Superior temporal gyrus (tissue), 1 donor: ENCODE data around the gene DYDC2.
"Not testable (repeated sequence)": the region's sequence is repeated elsewhere in the genome, so short reads cannot be mapped to it uniquely, and the experiment has no call there.

Source experiments
- DNase-seq: peaks from one replicate; pipeline ENCODE4 v3.0.0-alpha.2; 2016; ENCODE audit errors: extremely low spot score

DYDC2 gene

DNA sequence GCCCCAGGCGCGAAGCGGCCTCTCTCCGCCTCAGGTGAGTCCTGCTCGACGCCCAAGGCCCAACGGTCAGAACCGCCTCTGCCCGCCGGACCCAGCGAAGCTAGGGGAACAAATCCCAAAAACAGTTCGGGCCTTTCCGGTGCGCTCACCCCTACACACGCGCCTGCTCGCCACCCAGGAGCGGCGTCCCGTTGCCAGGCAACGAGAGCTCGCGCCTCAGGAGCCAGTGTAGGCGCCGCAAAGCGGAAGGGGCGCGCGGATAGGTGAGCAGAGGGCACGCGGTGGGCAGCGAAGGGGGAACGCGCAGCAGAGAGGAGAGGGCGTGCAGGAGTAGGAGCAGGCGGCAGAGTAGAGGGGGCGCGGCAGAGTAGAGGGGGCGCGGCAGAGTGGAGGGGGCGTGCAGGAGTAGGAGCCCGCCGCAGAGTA lies at the start of gene DYDC2, which contains the start of gene DYDC1:
DYDC2 (plus strand) TSS at position 219 of the 426 bp plus-strand sequence. CDS start 5,663 bp downstream, outside the sequence.
DYDC1 (minus strand) TSS at position 193 of the 426 bp plus-strand sequence. CDS start 4,154 bp downstream, outside the sequence.
- no peak for DNase-seq

DNA sequence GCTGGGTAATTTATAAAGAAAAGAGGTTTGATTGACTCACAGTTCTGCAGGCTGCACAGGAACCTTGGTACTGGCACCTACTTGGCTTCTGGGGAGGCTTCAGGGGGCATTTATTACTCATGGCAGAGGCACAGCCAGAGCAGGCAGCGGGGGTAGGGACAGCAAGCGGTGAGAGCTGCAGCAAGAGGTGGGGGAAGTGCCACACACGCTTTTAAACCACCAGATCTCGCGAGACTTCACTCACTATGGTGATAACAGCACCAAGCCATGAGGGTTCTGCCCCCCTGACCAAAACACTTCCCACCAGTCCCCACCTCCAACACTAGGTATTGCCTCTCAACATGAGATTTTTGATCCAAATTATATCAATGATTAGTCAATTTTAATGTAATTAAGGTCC lies 43.1 kb upstream of the DYDC2 start:
- DNase-seq = no peak

DNA sequence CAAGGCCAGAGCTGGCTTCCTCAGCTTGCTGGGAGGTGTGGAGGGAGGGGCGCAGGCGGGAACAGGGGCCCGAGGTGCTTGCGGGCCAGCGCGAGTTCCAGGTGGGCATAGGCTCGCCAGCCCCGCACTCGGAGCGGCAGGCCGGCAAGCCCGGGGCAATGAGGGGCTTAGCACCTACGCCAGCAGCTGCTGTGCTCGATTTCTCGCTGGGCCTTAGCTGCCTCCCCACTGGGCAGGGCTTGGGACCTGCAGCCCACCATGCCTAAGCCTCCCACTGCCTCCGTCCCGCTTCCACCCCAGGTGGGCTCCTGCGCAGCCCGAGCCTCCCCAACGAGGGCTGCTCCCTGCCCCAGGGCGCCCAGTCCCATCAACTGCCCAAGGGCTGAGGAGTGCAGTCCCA lies 41.2 kb upstream of the DYDC2 start:
- DNase-seq = no peak

- no peak for DNase-seq
These were observed 37.8 kb upstream of the DYDC2 start for GRCh38 chr10:80318742-80319141.

DNA sequence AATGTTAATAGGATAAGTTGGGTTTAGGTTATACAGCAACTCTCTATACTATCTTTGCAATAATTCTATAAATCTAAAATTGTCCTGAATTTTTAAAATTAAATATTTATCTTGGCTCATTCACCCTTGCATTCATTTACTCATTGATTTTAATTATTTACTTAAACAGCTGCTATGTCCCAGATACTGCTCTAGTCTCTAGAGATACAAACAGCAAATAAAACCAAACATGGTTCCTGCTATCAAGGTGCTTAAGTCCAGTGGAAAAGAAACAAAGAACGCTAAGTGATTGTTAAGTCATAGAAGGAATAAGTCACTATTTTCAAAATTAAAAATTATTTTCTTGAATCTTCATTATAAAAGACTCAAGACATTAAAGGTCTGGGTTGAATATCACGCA lies 37.3 kb upstream of the DYDC2 start:
- no peak for DNase-seq

DNA sequence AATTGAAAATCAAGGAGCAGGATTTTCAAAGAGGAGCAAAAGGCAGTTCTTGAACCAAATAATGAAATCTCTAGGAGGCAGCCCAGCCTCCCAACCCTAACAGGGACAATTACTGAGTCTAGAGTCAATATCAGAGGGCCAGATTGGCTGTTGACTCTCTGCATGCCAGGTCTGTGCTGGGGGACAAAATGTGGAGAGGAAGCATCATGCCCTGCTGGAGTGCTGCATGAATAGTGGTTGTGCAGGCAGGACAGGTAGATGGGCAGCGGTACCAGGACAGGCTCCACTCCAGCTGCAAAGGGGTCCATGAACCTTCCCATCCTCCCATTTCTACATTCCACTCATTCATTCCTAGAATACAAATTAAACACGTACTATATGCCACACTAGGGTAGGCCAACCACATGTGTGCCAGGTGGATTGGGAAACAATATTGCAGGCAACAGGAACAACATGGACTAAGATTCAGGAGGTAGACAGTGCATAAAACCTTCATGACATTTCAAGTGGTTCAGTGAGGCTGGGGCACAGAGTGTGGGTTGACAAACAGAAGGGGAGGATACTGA lies 36.8 kb upstream of the DYDC2 start:
- DNase-seq = no peak

- DNase-seq = no peak
These were observed 36.2 kb upstream of the DYDC2 start for GRCh38 chr10:80320377-80320776.

DNA sequence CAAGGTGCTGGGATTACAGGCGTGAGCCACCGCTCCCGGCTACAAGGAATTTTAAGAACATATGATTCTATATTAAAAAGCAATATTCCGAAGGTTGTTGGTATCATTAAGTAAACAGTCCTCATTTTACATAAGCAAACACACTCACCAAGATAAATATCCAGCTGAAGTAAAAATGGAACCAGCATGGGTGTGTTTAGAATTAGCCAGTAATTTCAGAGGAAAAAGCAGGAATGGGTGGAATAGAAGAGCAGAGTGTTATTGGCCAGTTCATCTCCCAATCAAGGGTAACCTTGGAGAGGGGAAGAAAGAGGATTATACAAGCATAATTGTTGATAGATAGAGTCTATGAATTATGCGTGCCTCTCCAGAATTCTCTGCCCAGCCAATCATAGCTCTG lies 35.4 kb upstream of the DYDC2 start:
- no peak for DNase-seq

DNA sequence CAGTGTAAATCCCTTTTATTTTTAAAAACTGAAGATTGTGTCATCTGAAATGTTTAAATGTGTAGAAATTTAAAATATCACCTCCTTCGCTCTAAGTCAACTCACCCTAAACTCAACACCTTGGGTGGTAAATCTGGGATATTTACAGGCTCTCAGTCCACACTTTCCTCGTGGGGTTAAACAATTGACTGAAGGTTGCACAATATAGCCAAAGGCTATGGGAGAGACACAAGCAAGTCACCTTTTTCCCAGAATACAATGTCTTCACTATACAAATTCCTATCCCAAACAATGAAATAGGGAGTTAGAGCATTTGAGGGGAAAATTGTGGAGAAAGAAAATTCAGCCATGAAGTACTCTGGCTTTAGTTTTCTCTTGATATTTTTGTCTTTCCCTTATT lies 34.4 kb upstream of the DYDC2 start:
- no peak for DNase-seq

DNA sequence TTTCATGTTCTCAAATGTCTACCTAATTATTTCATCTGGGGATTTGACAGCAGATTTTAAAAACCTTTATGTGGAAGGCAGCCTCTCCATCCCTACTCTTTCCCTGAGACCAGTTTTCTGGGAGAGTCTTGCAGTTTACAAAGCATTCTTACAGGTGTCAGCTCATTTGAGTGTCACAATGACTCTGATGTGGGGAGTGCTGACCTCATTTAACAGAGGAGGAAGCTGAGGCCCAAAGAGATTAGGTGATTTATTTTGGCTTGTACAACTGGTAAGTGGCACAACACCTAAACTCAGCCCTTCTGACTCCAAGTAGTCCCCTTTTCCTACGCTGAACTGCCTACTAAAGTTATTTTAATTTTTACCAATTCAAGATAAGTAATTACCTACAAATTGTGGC lies 33.9 kb upstream of the DYDC2 start:
- no peak for DNase-seq

GRCh38 chr10:80323311-80323710 lies 33.3 kb upstream of the DYDC2 start:
- no peak for DNase-seq

DNA sequence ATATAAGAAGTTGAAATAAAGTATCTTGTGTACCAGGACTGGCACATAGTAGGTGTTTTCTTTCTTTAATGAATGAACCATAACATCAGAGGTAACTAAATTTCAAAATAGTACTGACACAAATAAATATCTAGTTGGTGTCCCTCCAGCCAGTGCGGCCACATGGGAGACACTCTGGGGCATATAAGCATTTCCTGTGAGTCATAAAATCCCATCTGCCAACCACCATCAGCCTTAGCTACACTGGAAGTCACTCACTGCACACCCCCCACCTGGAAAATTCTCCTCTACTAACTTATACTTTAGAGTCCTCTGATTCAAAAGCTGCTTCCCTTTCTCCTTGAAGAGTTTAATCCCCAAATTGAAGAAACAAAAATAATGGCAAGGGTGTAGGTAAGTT lies 32.5 kb upstream of the DYDC2 start:
- no peak for DNase-seq

DNA sequence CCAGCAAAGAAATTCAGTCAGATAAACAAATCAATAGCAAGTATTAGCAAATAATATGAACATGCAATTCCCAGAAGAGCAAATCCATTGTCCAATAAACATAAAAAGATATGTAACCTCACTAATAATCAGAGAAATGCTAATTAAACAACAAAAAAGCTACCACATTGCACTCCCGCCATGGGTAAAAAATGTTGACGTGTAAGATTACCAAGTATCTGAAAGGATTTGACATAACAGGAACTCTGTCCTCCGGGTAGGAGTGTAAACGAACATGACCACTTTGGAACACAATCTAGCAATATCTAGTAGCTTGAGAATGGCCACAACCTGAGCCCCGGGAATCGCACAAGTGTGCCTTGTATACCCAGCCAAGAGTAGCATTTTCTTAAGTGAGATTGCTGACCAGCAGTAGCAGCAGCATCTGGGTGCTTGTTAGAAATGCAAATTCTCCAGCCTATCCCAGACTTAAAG lies 31.7 kb upstream of the DYDC2 start:
- DNase-seq = no peak

- no peak for DNase-seq
These were observed 22.6 kb upstream of the DYDC2 start for GRCh38 chr10:80333983-80334382.

DNA sequence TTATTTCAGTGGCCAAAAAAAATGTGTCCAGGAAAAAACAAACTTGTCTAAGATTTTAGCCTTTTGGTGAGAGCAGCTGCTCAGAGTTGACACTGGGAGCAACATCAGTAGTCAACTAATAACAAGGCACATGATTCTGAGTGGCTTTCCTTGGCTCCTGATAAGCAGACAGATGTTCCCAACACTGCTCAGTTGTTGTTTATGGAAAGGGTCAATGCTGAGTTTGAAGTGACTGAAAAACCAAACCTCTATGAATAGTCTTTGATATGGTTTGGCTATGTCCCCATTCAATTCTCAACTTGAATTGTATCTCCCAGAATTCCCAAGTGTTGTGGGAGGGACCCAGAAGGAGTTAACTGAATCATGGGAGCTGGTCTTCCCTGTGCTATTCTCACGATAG lies 12.3 kb upstream of the DYDC2 start:
- DNase-seq = no peak

GRCh38 chr10:80344912-80345311 lies 11.7 kb upstream of the DYDC2 start:
- DNase-seq = peak; percentile 21

- no peak for DNase-seq
These were observed 6.3 kb upstream of the DYDC2 start for GRCh38 chr10:80350251-80350650.

DNA sequence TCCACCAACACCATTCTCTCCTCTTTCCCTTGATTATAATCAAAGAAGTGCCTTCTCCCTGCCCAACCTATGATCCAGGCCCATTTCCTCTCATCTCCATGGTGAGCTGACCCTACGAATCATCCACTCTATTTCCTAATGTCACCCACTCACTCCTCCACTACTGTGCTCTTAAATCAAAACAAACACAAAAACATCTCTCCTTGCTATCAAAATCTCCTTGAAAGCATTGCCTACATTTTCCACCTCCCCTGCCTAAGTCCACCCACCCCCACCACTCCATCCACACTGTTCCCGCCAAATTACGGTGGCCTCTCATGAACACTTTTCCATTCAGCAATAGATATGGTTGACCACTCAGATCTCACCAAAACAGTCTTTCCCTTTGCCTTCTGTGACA lies 5.4 kb upstream of the DYDC2 start:
- DNase-seq = no peak

DNA sequence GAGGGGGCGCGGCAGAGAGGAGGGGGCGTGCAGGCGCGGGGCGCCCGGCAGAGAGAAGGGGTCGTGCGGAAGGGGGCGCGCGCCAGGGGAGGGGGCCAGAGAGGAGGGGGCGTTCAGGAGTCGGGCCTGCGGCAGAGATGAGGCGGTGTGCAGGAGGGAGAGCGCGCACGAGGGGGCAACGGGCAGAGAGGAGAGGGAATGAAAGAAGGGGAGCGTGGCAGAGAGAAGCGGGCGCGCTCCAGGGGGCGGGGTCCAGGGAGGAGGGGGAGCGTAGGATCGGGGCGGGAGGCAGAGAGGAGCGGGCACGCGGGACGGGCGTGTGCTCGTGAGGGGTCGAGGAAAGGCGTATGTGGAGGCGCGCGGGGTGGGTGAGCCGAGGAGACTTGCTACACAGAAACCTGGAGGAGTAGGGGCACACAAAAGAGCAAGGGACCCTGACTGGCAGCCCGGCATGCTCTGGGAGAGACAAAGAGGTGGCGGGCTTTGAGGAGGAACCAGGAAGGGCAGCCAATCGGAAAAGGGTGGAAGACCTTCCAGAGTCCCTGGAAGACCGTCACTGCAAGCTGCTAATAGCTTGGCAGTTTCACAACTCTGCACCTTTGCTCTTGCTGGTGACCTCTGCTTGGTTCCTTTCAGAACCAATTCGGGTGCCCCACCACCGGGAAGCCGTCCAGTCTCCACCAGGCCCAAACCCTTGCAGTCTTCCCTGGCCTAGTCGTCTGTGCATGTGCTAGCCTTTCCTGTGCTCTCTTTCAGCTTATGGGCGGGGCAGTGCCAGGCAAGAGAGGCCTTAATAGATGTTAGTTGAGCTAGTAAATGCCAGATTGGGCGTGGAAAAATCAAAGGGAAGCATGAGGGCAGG lies 639 bp downstream of the DYDC2 start:
- DNase-seq = no peak

DNA sequence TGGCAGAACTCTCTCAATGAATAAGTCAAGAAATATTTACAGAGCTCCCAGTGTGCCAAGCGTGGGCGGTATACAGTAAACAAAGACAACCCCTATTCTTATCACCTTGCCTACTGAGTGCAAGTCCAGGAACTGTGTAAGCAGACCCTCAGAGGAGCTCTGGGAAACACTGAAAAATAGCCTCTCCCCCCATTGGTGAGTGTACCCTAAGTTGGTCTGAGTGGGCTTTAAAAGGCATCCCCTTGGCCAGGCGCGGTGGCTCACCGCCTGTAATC lies 1.2 kb downstream of the DYDC2 start:
- DNase-seq = no peak

- DNase-seq = not testable (repeated sequence)
These were observed 2.3 kb downstream of the DYDC2 start for GRCh38 chr10:80358925-80359324.

DNA sequence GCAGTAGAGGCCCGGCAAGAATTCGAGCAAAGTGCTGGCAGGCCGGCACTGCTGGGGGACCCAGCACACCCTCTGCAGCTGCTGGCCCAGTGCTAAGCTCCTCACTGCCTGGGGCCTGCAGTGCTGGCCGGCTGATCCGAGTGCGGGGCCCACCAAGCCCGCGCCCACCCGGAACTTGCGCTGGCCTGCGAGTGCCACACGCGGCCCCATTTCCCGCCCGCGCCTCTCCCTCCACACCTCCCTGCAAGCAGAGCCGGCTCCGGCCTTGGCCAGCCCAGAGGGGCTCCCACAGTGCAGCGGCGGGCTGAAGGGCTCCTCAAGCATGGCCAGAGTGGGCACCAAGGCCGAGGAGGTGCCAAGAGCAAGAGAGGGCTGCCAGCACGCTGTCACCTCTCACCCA lies 3.1 kb downstream of the DYDC2 start:
- DNase-seq = no peak

DNA sequence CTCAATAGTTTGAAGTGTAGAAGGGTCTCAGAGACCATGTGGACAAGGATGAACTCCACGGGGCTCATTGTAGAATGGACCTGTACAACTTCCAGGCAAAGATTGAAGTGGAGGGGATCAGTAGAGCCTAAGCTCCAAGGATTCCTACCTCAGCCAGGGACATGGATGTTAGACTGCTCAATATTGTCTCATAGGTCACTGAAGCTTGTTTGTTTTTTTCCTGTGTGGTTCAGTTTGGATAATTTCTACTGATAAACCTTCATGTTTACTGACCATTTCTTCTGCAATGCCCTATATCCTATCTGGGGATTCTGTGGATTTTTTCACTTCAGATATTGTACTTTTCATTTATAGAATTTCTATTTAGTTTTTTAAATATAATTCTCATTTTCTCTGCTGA lies 8.9 kb downstream of the DYDC2 start:
- DNase-seq = no peak
